NCI-H146 treated with DMSO at 0.1 percent for 48 hours (cell line): ENCODE data around the gene CLCA4.
"Not testable (repeated sequence)": the region's sequence is repeated elsewhere in the genome, so short reads cannot be mapped to it uniquely, and the experiment has no call there.

Source experiments
- DNase-seq: peaks from one replicate; lab custom pipeline; 2025; ENCODE audit not compliant: unreplicated experiment; lab: John Stamatoyannopoulos, UW

CLCA4 gene

GRCh38 chr1:86530211-86530845 lies 16.6 kb upstream of the CLCA4 start:
- no peak for DNase-seq

- DNase-seq = no peak
Observed at GRCh38 chr1:86537928-86538695, 8.8 kb upstream of the CLCA4 start.

- no peak for DNase-seq
Observed at GRCh38 chr1:86538775-86539174, 8.1 kb upstream of the CLCA4 start.

GRCh38 chr1:86541859-86542258 lies 5.0 kb upstream of the CLCA4 start:
- no peak for DNase-seq

GRCh38 chr1:86542631-86543030 lies 4.2 kb upstream of the CLCA4 start:
- no peak for DNase-seq

GRCh38 chr1:86548839-86549238 lies 2.0 kb downstream of the CLCA4 start:
- no peak for DNase-seq

- no peak for DNase-seq
Observed at GRCh38 chr1:86551305-86551704, 4.4 kb downstream of the CLCA4 start.

- DNase-seq = no peak
Observed at GRCh38 chr1:86552376-86552775, 5.5 kb downstream of the CLCA4 start.

GRCh38 chr1:86557739-86558138 lies 10.9 kb downstream of the CLCA4 start:
- no peak for DNase-seq

- DNase-seq = no peak
Observed at GRCh38 chr1:86563849-86564248, 17.0 kb downstream of the CLCA4 start.

GRCh38 chr1:86567341-86567740 lies 20.5 kb downstream of the CLCA4 start:
- no peak for DNase-seq

GRCh38 chr1:86567878-86568277 lies 21.0 kb downstream of the CLCA4 start:
- DNase-seq = no peak

GRCh38 chr1:86573763-86574484 lies 27.0 kb downstream of the CLCA4 start:
- no peak for DNase-seq

GRCh38 chr1:86581231-86581630 lies 34.4 kb downstream of the CLCA4 start:
- no peak for DNase-seq

- DNase-seq = no peak
Observed at GRCh38 chr1:86582161-86582560, 35.3 kb downstream of the CLCA4 start.

- DNase-seq = no peak
Observed at GRCh38 chr1:86583032-86583431, 36.2 kb downstream of the CLCA4 start.

GRCh38 chr1:86583593-86583992 lies 36.7 kb downstream of the CLCA4 start:
- DNase-seq = no peak

GRCh38 chr1:86594284-86594770 lies 47.4 kb downstream of the CLCA4 start:
- DNase-seq = no peak

GRCh38 chr1:86596224-86596623 lies 49.3 kb downstream of the CLCA4 start:
- no peak for DNase-seq

GRCh38 chr1:86596741-86597290 lies 49.9 kb downstream of the CLCA4 start:
- no peak for DNase-seq

GRCh38 chr1:86606080-86606479 lies 59.2 kb downstream of the CLCA4 start:
- not testable (repeated sequence) for DNase-seq

- DNase-seq = no peak
Observed at GRCh38 chr1:86616433-86616832, 69.6 kb downstream of the CLCA4 start.
